GM21737 (cell line): ENCODE data around the gene CABP7.

Experiments
- ATAC-seq: cut with Tn5 transposase; IDR thresholded peaks from one replicate; pipeline ENCODE4 v1.9.1; 2021; ENCODE audit warnings: mild to moderate bottlenecking, moderate library complexity; ENCODE audit not compliant: unreplicated experiment

The CABP7 gene

GRCh38 chr22:29722587-29722986 lies 2.8 kb downstream of the CABP7 start:
- no peak for ATAC-seq

GRCh38 chr22:29723766-29724165 lies 4.0 kb downstream of the CABP7 start:
- no peak for ATAC-seq

- ATAC-seq: no peak
These were observed 5.0 kb downstream of the CABP7 start for GRCh38 chr22:29724843-29725242.

GRCh38 chr22:29726106-29726505 lies 6.3 kb downstream of the CABP7 start:
- ATAC-seq: no peak

DNA sequence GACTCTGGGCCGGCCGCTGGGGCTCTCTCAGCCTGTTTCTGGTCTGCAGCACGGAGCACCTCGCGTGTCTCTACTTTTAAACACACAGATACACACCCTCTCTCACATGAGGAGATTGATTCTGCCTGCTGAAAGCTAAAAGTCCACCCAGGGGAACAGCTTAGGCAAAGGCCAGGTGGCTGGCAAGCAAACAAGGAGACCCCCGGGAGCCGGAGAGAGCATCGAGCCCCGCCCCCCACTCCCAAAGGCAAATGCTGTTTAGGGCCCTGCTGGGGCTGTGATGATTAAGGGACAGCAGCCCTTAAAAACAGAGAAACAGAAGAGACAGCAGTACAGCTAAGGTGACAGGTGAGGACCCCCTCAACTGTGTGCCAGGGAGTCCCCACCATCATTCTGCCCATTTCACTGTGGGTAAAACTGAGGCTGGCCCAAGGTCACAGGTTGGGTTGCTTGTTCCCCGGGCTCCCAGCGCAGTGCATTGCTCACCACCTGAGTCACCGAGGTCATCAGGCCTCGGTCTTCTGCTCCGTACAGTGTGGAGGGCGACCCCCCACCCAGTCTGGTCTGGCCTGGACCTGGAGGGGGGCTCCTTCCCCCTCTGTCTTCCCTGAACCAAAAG lies 6.8 kb downstream of the CABP7 start:
- no peak for ATAC-seq

DNA sequence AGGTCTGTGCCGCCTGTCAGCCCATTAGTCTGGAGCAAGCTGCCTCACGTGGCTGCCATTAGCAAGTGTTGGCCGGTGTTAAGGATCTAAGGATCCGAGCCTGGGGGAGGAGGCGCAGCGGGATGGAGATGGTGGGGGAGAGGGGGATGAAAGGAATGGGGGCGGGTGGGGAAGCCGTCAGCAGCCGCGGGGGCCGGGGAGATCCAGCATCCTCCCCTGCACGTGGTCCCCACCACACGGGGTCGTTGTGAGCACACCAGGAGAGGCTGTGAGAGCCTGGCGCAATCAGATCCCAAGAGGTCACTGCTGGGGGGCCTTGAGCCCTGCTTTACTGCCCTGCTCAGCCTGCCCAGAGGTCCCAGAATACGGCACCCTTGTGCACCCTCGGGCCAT lies 7.3 kb downstream of the CABP7 start:
- ATAC-seq: no peak

GRCh38 chr22:29729161-29729560 lies 9.4 kb downstream of the CABP7 start:
- no peak for ATAC-seq

DNA sequence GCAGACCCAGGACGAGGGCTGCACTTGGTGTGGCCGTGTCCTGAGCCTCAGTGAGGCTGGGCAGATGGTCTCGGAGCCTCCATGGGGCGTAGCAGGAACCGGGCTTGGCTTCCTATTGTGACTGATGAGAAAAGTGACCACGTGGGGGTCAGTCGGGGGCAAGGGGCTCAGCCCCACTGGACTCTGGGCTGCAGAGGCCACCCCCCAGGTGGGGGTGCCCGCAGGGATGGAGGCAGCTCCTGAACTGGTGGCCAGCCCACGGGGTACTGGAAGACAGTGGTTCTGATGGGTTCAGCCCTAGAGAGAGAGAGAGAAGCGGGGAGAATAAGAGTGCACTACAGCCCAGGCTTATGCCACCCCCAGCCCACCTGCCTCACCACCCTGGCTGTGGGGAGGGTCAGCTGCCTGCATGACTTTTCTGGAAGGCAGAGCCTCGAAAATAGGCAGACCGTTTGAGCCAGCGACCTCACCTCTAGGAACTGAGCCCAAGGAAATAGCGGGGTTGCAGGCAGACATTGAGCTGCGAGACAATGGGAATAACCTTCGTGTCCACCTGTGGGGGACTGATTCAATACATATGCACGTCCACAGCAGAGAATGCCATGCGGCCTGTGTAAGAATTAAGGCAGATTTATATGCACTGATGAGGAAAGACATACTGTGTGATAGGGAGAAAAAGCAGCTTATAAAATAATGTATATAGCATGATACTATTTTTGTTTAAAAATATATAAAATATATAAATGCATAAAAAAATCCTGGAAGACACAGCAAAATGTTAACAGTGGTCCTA lies 11.5 kb downstream of the CABP7 start:
- ATAC-seq: no peak

GRCh38 chr22:29732883-29733282 lies 13.1 kb downstream of the CABP7 start:
- no peak for ATAC-seq

DNA sequence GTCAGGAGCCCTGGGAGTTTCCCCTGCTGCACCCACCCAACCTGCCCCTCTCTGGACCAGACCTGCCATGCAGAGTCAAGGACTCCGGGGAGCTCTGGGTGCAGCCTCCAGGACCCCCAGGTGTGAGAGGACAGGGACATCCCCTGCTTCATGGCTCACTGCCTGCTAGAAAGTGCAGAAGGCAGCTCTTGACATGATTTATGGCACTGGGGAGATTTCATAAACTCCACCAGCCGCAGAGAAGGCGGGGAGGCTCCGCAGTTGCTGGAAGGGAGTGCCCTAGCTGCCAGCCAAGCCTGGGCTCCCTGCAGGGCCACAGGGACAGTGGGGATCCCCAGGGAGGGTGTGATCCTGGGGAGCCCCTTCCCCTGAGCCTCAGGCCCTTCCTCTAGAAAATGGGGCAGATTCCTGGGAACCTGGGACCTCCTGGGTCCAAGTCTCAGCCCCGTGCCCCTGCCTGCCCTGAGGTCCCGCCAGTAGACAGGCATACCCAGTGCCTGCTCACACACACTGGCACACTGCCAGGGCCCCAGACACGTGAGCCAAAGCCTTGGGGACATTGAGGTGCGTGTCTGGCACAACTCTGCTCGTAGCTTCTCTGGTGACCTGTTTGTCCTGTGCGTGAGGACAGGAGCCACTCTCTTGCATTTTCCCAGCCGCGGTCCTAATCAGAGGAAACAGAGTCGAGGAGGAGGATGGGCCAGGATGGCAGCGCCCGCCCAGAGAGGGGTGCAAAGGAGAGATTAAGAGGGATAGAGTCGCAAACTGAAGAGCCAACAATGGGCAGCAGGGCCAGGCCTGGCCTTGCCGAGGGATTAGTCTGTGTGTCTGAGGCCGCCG lies 13.8 kb downstream of the CABP7 start:
- ATAC-seq: no peak

GRCh38 chr22:29734406-29734805 lies 14.6 kb downstream of the CABP7 start:
- no peak for ATAC-seq

DNA sequence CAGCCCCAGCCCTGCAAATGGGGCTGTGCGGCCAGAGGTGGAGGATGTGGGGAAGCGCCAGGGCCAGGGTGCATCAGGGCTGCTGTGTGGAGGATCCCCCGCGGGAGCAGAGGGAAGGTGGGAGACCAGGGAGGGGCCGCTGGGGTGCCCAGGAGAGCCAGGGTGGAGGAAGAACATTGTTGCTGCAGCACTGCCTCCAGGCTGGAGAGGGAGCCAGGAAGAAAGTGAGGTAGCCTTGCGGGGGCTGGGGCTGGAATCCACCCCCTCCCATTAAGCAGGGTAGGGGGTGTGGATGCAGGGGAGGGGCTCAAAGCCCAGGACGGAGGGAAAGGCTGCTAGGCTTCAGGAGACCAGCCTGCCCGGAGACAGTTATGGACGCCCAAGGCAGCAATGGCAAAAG lies 15.0 kb downstream of the CABP7 start:
- ATAC-seq: no peak

GRCh38 chr22:29735416-29735815 lies 15.6 kb downstream of the CABP7 start:
- no peak for ATAC-seq

DNA sequence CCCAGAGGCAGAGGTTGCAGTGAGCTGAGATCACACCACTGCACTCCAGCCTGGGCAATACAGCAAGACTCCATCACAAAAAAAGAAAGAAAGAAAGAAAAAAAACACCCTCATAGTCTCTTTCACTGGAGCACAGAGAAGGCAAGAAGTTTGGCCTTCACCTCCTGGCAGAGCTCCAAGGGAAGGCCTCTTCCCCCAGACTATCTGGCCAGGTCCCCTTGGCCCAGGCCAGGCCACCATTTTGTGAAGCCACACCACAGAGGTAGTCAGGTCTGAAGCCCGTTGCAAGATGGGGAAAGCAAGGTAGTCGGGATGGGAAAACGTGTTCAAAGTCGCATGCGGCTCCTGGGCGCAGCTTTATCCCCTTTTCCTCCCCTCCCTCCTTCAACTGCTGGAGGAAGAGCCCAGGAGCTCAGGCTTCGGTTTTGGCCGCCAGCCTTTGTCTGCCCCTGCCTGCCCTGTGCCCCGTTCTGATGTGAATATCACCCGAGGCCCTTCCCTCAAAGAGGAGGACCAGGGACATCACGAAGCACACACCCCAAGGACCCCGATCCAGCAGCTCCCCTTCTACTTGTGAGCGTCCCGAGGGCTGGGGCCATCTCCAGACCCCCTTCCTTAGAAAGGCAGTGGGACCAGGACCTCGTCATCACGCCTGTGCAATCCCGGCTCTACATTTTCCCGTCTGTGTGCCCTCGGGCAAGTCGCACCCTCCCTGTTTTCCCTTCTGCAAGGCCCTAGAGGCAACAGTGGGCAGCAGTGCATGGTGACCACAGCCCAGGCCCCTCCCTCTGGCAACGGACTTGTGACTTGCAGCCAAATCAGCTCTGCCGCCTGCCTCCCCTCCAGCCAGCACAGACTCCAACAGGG lies 17.7 kb downstream of the CABP7 start:
- no peak for ATAC-seq

DNA sequence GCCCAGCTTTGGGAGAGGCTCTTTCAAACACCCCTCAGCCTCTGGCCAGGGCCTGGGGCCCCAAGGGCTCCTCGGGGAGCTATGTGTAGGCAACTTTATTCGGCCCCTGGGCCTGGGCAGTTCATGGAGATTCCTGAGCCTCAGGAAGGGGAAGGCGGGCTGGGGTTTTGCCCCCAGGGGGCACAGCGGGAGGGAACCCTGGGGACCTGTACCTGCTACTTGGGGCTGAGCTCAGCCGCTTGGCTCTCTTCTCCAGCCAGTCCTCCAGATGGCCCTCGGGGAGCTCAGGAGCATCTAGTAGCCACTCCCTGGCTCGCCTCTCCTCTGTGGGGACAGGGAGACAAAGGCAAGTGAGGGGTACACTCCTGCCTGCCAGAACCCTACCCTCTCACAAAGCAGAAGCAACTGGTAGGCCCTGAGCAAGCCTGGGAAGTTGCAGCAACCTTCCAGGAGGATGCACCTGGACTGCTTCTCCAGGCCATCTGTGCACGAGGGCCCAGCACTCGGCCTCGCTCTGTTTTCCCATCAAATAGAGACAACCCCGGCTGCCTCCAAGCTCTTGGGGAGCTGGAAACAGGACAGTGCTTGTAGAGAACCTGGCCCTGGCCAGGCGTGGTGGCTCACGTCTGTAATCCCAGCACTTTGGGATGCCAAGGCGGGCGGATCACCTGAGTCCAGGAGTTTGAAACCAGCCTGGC lies 18.5 kb downstream of the CABP7 start:
- ATAC-seq: no peak

DNA sequence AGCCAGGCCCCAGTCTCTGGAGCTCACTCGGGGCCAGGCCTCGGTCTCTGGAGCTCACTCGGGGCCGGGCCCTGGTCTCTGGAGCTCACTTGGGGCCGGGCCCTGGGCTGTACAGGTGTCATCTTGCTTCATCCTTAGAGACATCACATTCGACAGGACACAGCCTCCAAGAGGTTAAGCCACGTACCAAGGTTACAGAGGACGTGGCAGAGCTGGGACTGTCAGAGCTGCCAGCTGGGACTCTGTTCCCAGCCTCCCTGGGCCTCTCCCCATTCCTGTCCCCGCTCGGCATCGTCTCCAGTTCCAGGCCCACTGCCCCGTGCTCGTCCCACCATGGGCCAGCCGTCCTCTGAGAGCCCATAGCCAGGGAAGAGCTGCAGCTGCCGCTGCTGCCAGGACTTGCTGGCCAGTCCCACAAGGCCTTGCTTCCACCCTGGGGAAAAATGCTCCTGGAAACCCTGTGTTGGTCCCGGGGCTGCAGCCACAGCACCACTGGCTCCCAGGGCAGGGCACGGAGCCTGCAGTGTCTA lies 19.6 kb downstream of the CABP7 start:
- ATAC-seq: no peak

GRCh38 chr22:29740216-29740615 lies 20.4 kb downstream of the CABP7 start:
- ATAC-seq: no peak

DNA sequence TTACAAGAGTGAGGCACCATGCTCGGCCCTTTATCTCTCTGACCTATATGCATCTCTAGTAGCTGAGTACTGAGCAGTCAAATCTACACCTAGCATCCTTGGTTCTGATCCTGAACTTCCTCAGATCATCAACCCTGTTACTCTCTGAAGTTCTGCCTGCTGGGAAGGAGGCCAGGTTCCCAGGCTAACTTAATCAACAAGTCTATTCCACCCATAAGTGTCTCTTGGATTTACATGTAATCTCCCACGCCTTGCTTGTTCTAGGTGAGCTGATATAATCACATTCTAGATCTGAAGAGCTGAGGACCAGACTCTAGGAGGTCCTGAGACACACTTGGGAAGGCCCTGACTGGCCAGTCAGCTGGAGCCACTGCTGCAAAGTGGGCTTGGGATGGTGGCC lies 22.1 kb downstream of the CABP7 start:
- no peak for ATAC-seq

DNA sequence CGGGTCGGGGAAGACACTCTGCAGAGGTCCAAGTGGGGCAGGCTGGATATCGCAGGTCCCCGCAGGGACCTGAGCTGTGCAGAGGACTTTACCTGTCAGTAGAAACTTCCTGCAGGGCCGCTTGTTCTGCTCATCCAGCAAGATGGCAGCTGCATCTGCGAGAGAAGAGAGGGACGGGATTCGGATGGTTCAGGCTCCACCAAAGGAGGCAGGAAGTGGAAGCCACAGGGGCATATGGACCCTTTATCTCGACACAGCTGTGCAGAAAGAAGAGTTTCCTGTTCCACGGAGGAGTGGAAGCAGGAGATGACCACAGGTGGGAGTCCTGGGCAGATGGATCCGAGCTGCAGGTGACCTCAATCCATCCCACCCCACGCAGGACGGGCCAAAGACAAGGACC lies 22.5 kb downstream of the CABP7 start:
- no peak for ATAC-seq

DNA sequence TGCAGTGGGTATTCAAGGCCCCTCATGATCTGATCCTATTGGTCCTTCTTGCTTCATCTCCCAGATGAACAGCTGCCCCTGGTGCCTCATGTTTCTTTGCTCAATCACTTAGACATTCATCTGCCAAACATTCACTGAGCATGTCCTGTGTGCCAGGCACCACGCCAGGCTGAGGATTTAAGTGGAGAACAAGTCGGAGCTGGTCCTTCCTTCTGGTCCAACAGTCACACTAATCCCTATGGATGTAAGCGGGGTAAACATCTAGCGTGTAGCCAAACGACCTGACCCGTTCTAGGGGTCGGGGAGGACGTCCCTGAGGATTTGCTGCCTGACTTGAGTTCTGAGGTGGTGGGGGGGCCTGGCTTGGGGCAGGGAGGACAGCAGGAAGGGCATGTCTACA lies 25.1 kb downstream of the CABP7 start:
- ATAC-seq: no peak
